ENCODE data around the gene SMC1A.
A peak's percentile ranks its signal among the peaks of the same experiment; 100 is the strongest.

SMC1A gene

GRCh38 chrX:53440621-53441517 is 18.4 kb upstream of the SMC1A start:
- H3K27me3 ChIP-seq (replicated peaks; ENCODE audit: control insufficient read depth, insufficient read depth, low read length), result no peaks in the 10 kb centered on the region
- TF ChIP-seq, protein P1, sequence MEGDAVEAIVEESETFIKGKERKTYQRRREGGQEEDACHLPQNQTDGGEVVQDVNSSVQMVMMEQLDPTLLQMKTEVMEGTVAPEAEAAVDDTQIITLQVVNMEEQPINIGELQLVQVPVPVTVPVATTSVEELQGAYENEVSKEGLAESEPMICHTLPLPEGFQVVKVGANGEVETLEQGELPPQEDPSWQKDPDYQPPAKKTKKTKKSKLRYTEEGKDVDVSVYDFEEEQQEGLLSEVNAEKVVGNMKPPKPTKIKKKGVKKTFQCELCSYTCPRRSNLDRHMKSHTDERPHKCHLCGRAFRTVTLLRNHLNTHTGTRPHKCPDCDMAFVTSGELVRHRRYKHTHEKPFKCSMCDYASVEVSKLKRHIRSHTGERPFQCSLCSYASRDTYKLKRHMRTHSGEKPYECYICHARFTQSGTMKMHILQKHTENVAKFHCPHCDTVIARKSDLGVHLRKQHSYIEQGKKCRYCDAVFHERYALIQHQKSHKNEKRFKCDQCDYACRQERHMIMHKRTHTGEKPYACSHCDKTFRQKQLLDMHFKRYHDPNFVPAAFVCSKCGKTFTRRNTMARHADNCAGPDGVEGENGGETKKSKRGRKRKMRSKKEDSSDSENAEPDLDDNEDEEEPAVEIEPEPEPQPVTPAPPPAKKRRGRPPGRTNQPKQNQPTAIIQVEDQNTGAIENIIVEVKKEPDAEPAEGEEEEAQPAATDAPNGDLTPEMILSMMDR (IDR thresholded peaks at IDR 0.05; ENCODE audit: insufficient read depth, low read length, poor library complexity, severe bottlenecking), result no peak
- DNase-seq (ENCODE audit: extremely low read depth, insufficient read length), result no peak

GRCh38 chrX:53440101-53440500 is 17.6 kb upstream of the SMC1A start:
- Histone ChIP-seq H3K36me3 (ENCODE audit: control insufficient read depth, insufficient read depth, low read length) (no peaks in the 10 kb centered on the region), H3K4me3 (replicated peaks; ENCODE audit: low read depth, low read length) (no peak overlapping the region), H3K27me3 (replicated peaks; ENCODE audit: control insufficient read depth, insufficient read depth, low read length) (no peaks in the 10 kb centered on the region)
- DNase-seq (ENCODE audit: extremely low read depth, insufficient read length), result no peak
- TF ChIP-seq, protein P1 (IDR thresholded peaks at IDR 0.05; ENCODE audit: insufficient read depth, low read length, poor library complexity, severe bottlenecking), result no peak

More at GRCh38 chrX:53440621-53441517, 18.4 kb upstream of the SMC1A start:
- Histone ChIP-seq H3K4me3 (replicated peaks; ENCODE audit: low read depth, low read length) (peak overlapping the region; percentile 59), H3K36me3 (ENCODE audit: control insufficient read depth, insufficient read depth, low read length) (no peaks in the 10 kb centered on the region)

GRCh38 chrX:53438832-53439230 is 16.4 kb upstream of the SMC1A start:
- TF ChIP-seq, protein P1 (IDR thresholded peaks at IDR 0.05; ENCODE audit: insufficient read depth, low read length, poor library complexity, severe bottlenecking), result no peak
- DNase-seq (ENCODE audit: extremely low read depth, insufficient read length), result no peak
- Histone ChIP-seq H3K4me3 (replicated peaks; ENCODE audit: low read depth, low read length) (no peak overlapping the region), H3K36me3 (ENCODE audit: control insufficient read depth, insufficient read depth, low read length) (no peaks in the 10 kb centered on the region), H3K27me3 (replicated peaks; ENCODE audit: control insufficient read depth, insufficient read depth, low read length) (no peaks in the 10 kb centered on the region)

- Histone ChIP-seq H3K36me3 (ENCODE audit: control insufficient read depth, insufficient read depth, low read length) (no peaks in the 10 kb centered on the region), H3K27me3 (replicated peaks; ENCODE audit: control insufficient read depth, insufficient read depth, low read length) (no peaks in the 10 kb centered on the region), H3K4me3 (replicated peaks; ENCODE audit: low read depth, low read length) (no peak overlapping the region)
- DNase-seq (ENCODE audit: extremely low read depth, insufficient read length), result no peak
- TF ChIP-seq, protein P1 (IDR thresholded peaks at IDR 0.05; ENCODE audit: insufficient read depth, low read length, poor library complexity, severe bottlenecking), result no peak
These were observed 15.8 kb upstream of the SMC1A start for GRCh38 chrX:53438174-53438831.

DNA sequence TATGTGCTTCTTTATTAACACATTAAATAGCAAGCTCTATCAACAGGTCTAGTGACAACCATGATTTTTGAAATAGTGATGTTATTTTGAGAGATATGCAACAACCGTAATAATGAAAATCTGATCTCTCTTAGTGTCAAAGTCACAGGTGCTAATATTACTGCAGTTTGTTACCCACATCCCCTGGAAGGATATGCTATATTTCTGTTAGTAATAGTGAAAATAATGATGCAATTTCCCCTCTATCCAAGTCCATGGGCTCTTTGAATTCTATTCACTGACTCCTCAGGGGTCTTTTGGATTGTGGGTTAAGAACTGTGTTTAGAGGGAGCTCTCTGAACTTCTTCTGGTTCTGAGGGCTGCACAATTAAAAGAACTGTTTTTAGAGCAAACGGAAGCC is 14.8 kb upstream of the SMC1A start:
- Histone ChIP-seq H3K4me3 (replicated peaks; ENCODE audit: low read depth, low read length) (no peak overlapping the region), H3K27me3 (replicated peaks; ENCODE audit: control insufficient read depth, insufficient read depth, low read length) (no peaks in the 10 kb centered on the region), H3K36me3 (ENCODE audit: control insufficient read depth, insufficient read depth, low read length) (peaks cover 2% of the 10 kb centered on the region)
- DNase-seq (ENCODE audit: extremely low read depth, insufficient read length), result no peak
- TF ChIP-seq, protein P1 (IDR thresholded peaks at IDR 0.05; ENCODE audit: insufficient read depth, low read length, poor library complexity, severe bottlenecking), result no peak

Measured in GM06990 (cell line).